Calu3 (cell line): ENCODE measurements around the gene ABLIM2. TPM values are rescaled to one million over a fixed set of nuclear protein-coding genes. Genes with fewer than 3 reads are reported as not detected.

Experiments used
- BruUV-seq: library from RNA; stranded (reverse); fragments of 400-500 nt; replicated peaks from 2 replicates; lab custom pipeline; 2021; lab: Mats Ljungman, UMichigan
- CTCF ChIA-PET: fragments of 300-600 bp; sonication (Branson Sonifier 250); formaldehyde crosslinking; loops from one replicate; lab custom pipeline; 2022; ENCODE audit warnings: antibody characterized with exemption; lab: Charles Lee
- DNase-seq: peaks from one replicate; pipeline ENCODE4 v3.0.0; 2022
- H3K27ac Mint-ChIP-seq: one replicate; pipeline ENCODE4 v1.8.0; 2022; ENCODE audit warnings: mixed read lengths; ENCODE audit not compliant: unreplicated experiment
- H3K27me3 Mint-ChIP-seq: one replicate; pipeline ENCODE4 v1.8.0; 2022; ENCODE audit warnings: mixed read lengths; ENCODE audit not compliant: unreplicated experiment
- H3K36me3 Mint-ChIP-seq: one replicate; pipeline ENCODE4 v1.8.0; 2022; ENCODE audit warnings: mild to moderate bottlenecking, moderate library complexity, mixed read lengths; ENCODE audit not compliant: insufficient read depth, unreplicated experiment
- H3K4me1 Mint-ChIP-seq: one replicate; pipeline ENCODE4 v1.8.0; 2022; ENCODE audit warnings: mild to moderate bottlenecking, low read depth, mixed read lengths; ENCODE audit not compliant: unreplicated experiment
- H3K4me3 Mint-ChIP-seq: one replicate; pipeline ENCODE4 v1.8.0; 2022; ENCODE audit warnings: mild to moderate bottlenecking, low read depth, moderate library complexity, mixed read lengths; ENCODE audit not compliant: unreplicated experiment
- H3K9me3 Mint-ChIP-seq: one replicate; pipeline ENCODE4 v1.8.0; 2022; ENCODE audit warnings: low read depth, mixed read lengths; ENCODE audit not compliant: unreplicated experiment
- CTCF ChIP-seq: fragments of 200-600 bp; IDR thresholded peaks from one replicate; pipeline ENCODE4 v1.8.0; 2022; ENCODE audit warnings: antibody characterized with exemption; ENCODE audit not compliant: unreplicated experiment
- intact Hi-C: fragments of 100-400 bp; cut with micrococcal nuclease; formaldehyde crosslinking; loops from one replicate; pipeline ENCODE4 v1.10.0; 2022; ENCODE audit not compliant: unreplicated experiment
- total RNA-seq: library from RNA; stranded (reverse); gene quantifications from 2 replicates; pipeline ENCODE4 v1.2.3, GENCODE V29; 2022

The ABLIM2 gene
- total RNA-seq, 1 experiment from 2014 or later: 1.0 TPM

- Mint-ChIP-seq H3K4me1 (no peaks in the 10 kb centered on the region), H3K27ac (no peak overlapping the region), H3K9me3 (no peaks in the 10 kb centered on the region), H3K4me3 (no peak overlapping the region), H3K36me3 (no peaks in the 10 kb centered on the region), H3K27me3 (peaks cover 43% of the 10 kb centered on the region)
- no TSS peak for BruUV-seq
- no peak for DNase-seq
- CTCF ChIA-PET: no interaction called here
- no peak for TF ChIP-seq CTCF
- intact Hi-C loops: no loop called here
These were observed 76.0 kb downstream of the ABLIM2 start for GRCh38 chr4:8082517-8083055.

GRCh38 chr4:8081621-8082516 lies 76.7 kb downstream of the ABLIM2 start:
- TF ChIP-seq CTCF: no peak
- Mint-ChIP-seq H3K27me3 (peaks cover 36% of the 10 kb centered on the region), H3K36me3 (no peaks in the 10 kb centered on the region), H3K9me3 (no peaks in the 10 kb centered on the region), H3K4me1 (no peaks in the 10 kb centered on the region), H3K27ac (no peak overlapping the region), H3K4me3 (no peak overlapping the region)
- CTCF ChIA-PET: no interaction called here
- intact Hi-C loops: no loop called here
- BruUV-seq: no TSS peak
- DNase-seq: no peak

GRCh38 chr4:8081171-8081570 lies 77.4 kb downstream of the ABLIM2 start:
- intact Hi-C loops: no loop called here
- peaks cover 33% of the 10 kb centered on the region for H3K27me3 Mint-ChIP-seq
- DNase-seq: no peak
- CTCF ChIA-PET: no interaction called here
- no TSS peak for BruUV-seq
- no peak for TF ChIP-seq CTCF
- no peaks in the 10 kb centered on the region for H3K4me1 Mint-ChIP-seq
- no peak overlapping the region for H3K27ac Mint-ChIP-seq
- no peaks in the 10 kb centered on the region for H3K36me3 Mint-ChIP-seq
- H3K9me3 Mint-ChIP-seq: no peaks in the 10 kb centered on the region
- H3K4me3 Mint-ChIP-seq: no peak overlapping the region

GRCh38 chr4:8080754-8081065 lies 77.9 kb downstream of the ABLIM2 start:
- no peak overlapping the region for H3K4me3 Mint-ChIP-seq
- DNase-seq: no peak
- intact Hi-C loops: no loop called here
- H3K27ac Mint-ChIP-seq: no peak overlapping the region
- no TSS peak for BruUV-seq
- no peaks in the 10 kb centered on the region for H3K4me1 Mint-ChIP-seq
- H3K36me3 Mint-ChIP-seq: no peaks in the 10 kb centered on the region
- CTCF ChIA-PET: no interaction called here
- peaks cover 33% of the 10 kb centered on the region for H3K27me3 Mint-ChIP-seq
- no peaks in the 10 kb centered on the region for H3K9me3 Mint-ChIP-seq
- no peak for TF ChIP-seq CTCF
